ENCODE data around the gene ZC3H10. TPM values are rescaled to one million over a fixed set of nuclear protein-coding genes. Genes with fewer than 3 reads are reported as not detected.

ZC3H10 gene
- total RNA-seq, 3 donors from 2014 or later = 5.0 to 11.8 (median 5.4) TPM

GRCh38 chr12:56103066-56103711 is 14.9 kb upstream of the ZC3H10 start:
- Histone ChIP-seq H3K36me3 (ENCODE audit: low read depth) (no peaks in the 10 kb centered on the region), H3K4me3 (no peak overlapping the region), H3K9me3 (no peaks in the 10 kb centered on the region), H3K4me1 (ENCODE audit: low read depth) (peaks cover 22% of the 10 kb centered on the region)
- DNase-seq = no peak
- TF ChIP-seq CTCF (IDR thresholded peaks at IDR 0.05) = no peak
- intact Hi-C loops (cut with DNase I, micrococcal nuclease) = no loop called here
- ATAC-seq = no peak

- H3K9me3 ChIP-seq = no peaks in the 10 kb centered on the region
- TF ChIP-seq CTCF (IDR thresholded peaks at IDR 0.05) = no peak
- no peaks in the 10 kb centered on the region for H3K36me3 ChIP-seq (ENCODE audit: low read depth)
- no peak for DNase-seq
- H3K4me3 ChIP-seq = peak overlapping the region; percentile 67
- intact Hi-C loops (cut with DNase I, micrococcal nuclease) = no loop called here
- peaks cover 22% of the 10 kb centered on the region for H3K4me1 ChIP-seq (ENCODE audit: low read depth)
- no peak for ATAC-seq
Measured at GRCh38 chr12:56103823-56104108, 14.3 kb upstream of the ZC3H10 start.

GRCh38 chr12:56104109-56104814 is 13.8 kb upstream of the ZC3H10 start, which contains the start of gene PA2G4:
PA2G4 (plus strand) TSS chr12:56104559; CDS start chr12:56104738, 179 bp downstream.
- ATAC-seq (peak; percentile 95), DNase-seq (peak; percentile 97 to 98 (median 98))
- no peaks in the 10 kb centered on the region for H3K9me3 ChIP-seq
- peak within 1 kb of the TSS; percentile 67 for H3K4me3 ChIP-seq
- peak; percentile 9 for TF ChIP-seq CTCF (IDR thresholded peaks at IDR 0.05)
- intact Hi-C loops (cut with DNase I, micrococcal nuclease) = no loop called here
- H3K36me3 ChIP-seq (ENCODE audit: low read depth) = no peaks in the 10 kb centered on the region
- H3K4me1 ChIP-seq (ENCODE audit: low read depth) = peaks cover 22% of the 10 kb centered on the region

GRCh38 chr12:56104815-56105608 is 13.1 kb upstream of the ZC3H10 start:
- H3K9me3 ChIP-seq = no peaks in the 10 kb centered on the region
- no peak for TF ChIP-seq CTCF (IDR thresholded peaks at IDR 0.05)
- DNase-seq (peak in 2 of 3 donors; percentile 46 to 79), ATAC-seq (peak; percentile 39)
- H3K4me3 ChIP-seq = peak overlapping the region; percentile 67
- H3K4me1 ChIP-seq (ENCODE audit: low read depth) = peaks cover 22% of the 10 kb centered on the region
- intact Hi-C loops (cut with DNase I, micrococcal nuclease) = no loop called here
- no peaks in the 10 kb centered on the region for H3K36me3 ChIP-seq (ENCODE audit: low read depth)

GRCh38 chr12:56105609-56105902 is 12.5 kb upstream of the ZC3H10 start:
- ATAC-seq (no peak), DNase-seq (no peak)
- Histone ChIP-seq H3K9me3 (no peaks in the 10 kb centered on the region), H3K4me1 (ENCODE audit: low read depth) (peaks cover 22% of the 10 kb centered on the region), H3K36me3 (ENCODE audit: low read depth) (peaks cover 5% of the 10 kb centered on the region), H3K4me3 (no peak overlapping the region)
- no peak for TF ChIP-seq CTCF (IDR thresholded peaks at IDR 0.05)
- intact Hi-C loops (cut with DNase I, micrococcal nuclease) = no loop called here

Measured in mucosa of descending colon (tissue), 3 donors.